Smooth muscle cell (in vitro differentiated cells): Measurements from ENCODE around the gene ATP2B2. TPM values are rescaled to one million over a fixed set of nuclear protein-coding genes. Genes with fewer than 3 reads are reported as not detected.

Source experiments
- DNase-seq: peaks from one replicate; lab custom pipeline; 2025; ENCODE audit not compliant: unreplicated experiment; lab: John Stamatoyannopoulos, UW
- H2AFZ ChIP-seq: fragments of 200-600 bp; sonication (generic); 2 replicates; pipeline ENCODE4 v1.6.0; 2016; ENCODE audit warnings: antibody characterized with exemption, low read depth, mild to moderate bottlenecking
- H3F3A ChIP-seq: fragments of 200-600 bp; sonication (generic); 2 replicates; pipeline ENCODE4 v1.6.0; 2017; ENCODE audit warnings: antibody characterized with exemption, low read depth
- H3K27ac ChIP-seq: fragments of 200-600 bp; sonication (generic); 2 replicates; pipeline ENCODE4 v1.5.1; 2016; ENCODE audit warnings: low read depth, mild to moderate bottlenecking
- H3K27me3 ChIP-seq: fragments of 200-600 bp; sonication (generic); 2 replicates; pipeline ENCODE4 v1.6.1; 2016; ENCODE audit warnings: low read depth, mild to moderate bottlenecking
- H3K36me3 ChIP-seq: fragments of 200-600 bp; sonication (generic); 2 replicates; pipeline ENCODE4 v1.5.1; 2016; ENCODE audit warnings: low read depth
- H3K4me1 ChIP-seq: fragments of 200-600 bp; sonication (generic); 2 replicates; pipeline ENCODE4 v1.5.1; 2016; ENCODE audit warnings: low read depth
- H3K4me2 ChIP-seq: fragments of 200-600 bp; sonication (generic); 2 replicates; pipeline ENCODE4 v1.6.0; 2016; ENCODE audit warnings: mild to moderate bottlenecking
- H3K4me3 ChIP-seq: fragments of 200-600 bp; sonication (generic); 2 replicates; pipeline ENCODE4 v1.5.1; 2016; ENCODE audit warnings: mild to moderate bottlenecking
- H3K79me2 ChIP-seq: fragments of 200-600 bp; sonication (generic); 2 replicates; pipeline ENCODE4 v1.6.0; 2016; ENCODE audit warnings: low read depth, mild to moderate bottlenecking
- H3K9ac ChIP-seq: fragments of 200-600 bp; sonication (generic); 2 replicates; pipeline ENCODE4 v1.6.0; 2016; ENCODE audit warnings: low read depth
- H3K9me3 ChIP-seq: fragments of 200-600 bp; sonication (generic); replicated peaks from 2 replicates; pipeline ENCODE4 v1.5.1; 2016; ENCODE audit warnings: low read depth
- H4K20me1 ChIP-seq: fragments of 200-600 bp; sonication (generic); 2 replicates; pipeline ENCODE4 v1.6.0; 2016; ENCODE audit warnings: low read depth
- WGBS: methylation state at CpG from one replicate; pipeline ENCODE4 v1.1.7; 2016; ENCODE audit warnings: low lambda C conversion rate; 5-methylcytosine and 5-hydroxymethylcytosine counted together
- polyA plus RNA-seq: library from polyadenylated mRNA; unstranded; fragments of >200 nt; fragmentation: Nextera tagmentation; extraction: Ambion mirVana; gene quantifications from 2 replicates; pipeline ENCODE4 v1.2.1, GENCODE V29; 2016
- total RNA-seq: library from RNA; depleted of rRNA; stranded (reverse); fragments of >200 nt; gene quantifications from 2 replicates; pipeline ENCODE4 v1.2.3, GENCODE V29; 2014
- TF ChIP-seq, protein P1 (sequence below): fragments of 200-600 bp; sonication (generic); IDR thresholded peaks from 2 replicates; pipeline ENCODE4 v1.5.1; 2017; ENCODE audit warnings: borderline replicate concordance, mild to moderate bottlenecking, antibody characterized with exemption; ENCODE audit not compliant: insufficient read depth, poor library complexity, severe bottlenecking

The ATP2B2 gene
- total and polyA plus RNA-seq, 2 experiments from 2014 or later: not detected

DNA sequence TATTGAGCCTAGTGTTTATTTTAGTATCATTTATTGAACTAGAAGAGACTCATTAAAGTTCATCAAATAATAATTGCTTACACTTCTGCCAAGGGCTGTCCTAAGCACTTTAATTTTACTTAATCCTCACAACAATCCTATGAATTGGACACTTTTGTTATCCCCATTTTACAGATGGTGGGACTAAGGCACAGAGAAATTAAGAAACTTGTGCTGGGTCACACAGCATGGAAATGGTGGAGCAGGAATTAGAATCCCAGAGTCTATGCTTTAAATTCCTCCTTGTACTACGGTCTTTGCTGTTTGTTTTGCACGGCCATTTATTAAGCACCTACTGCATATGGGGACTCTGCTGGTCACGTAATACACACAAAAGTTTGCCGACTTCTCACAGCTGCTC is 7.9 kb downstream of the ATP2B2 start:
- H3K36me3 ChIP-seq: no peaks in the 10 kb centered on the region
- no peaks in the 10 kb centered on the region for H3K27me3 ChIP-seq
- H3F3A ChIP-seq: no peaks in the 10 kb centered on the region
- H4K20me1 ChIP-seq: no peaks in the 10 kb centered on the region
- DNase-seq: no peak
- H3K9ac ChIP-seq: no peak overlapping the region
- no peak overlapping the region for H2AFZ ChIP-seq
- H3K4me3 ChIP-seq: no peak overlapping the region
- TF ChIP-seq, protein P1, sequence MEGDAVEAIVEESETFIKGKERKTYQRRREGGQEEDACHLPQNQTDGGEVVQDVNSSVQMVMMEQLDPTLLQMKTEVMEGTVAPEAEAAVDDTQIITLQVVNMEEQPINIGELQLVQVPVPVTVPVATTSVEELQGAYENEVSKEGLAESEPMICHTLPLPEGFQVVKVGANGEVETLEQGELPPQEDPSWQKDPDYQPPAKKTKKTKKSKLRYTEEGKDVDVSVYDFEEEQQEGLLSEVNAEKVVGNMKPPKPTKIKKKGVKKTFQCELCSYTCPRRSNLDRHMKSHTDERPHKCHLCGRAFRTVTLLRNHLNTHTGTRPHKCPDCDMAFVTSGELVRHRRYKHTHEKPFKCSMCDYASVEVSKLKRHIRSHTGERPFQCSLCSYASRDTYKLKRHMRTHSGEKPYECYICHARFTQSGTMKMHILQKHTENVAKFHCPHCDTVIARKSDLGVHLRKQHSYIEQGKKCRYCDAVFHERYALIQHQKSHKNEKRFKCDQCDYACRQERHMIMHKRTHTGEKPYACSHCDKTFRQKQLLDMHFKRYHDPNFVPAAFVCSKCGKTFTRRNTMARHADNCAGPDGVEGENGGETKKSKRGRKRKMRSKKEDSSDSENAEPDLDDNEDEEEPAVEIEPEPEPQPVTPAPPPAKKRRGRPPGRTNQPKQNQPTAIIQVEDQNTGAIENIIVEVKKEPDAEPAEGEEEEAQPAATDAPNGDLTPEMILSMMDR: no peak
- H3K9me3 ChIP-seq: no peaks in the 10 kb centered on the region
- H3K4me2 ChIP-seq: no peak overlapping the region
- H3K4me1 ChIP-seq: no peaks in the 10 kb centered on the region
- no peaks in the 10 kb centered on the region for H3K79me2 ChIP-seq
- no peak overlapping the region for H3K27ac ChIP-seq
- 72% methylated on average over 4 of the region's 4 CpGs for WGBS

DNA sequence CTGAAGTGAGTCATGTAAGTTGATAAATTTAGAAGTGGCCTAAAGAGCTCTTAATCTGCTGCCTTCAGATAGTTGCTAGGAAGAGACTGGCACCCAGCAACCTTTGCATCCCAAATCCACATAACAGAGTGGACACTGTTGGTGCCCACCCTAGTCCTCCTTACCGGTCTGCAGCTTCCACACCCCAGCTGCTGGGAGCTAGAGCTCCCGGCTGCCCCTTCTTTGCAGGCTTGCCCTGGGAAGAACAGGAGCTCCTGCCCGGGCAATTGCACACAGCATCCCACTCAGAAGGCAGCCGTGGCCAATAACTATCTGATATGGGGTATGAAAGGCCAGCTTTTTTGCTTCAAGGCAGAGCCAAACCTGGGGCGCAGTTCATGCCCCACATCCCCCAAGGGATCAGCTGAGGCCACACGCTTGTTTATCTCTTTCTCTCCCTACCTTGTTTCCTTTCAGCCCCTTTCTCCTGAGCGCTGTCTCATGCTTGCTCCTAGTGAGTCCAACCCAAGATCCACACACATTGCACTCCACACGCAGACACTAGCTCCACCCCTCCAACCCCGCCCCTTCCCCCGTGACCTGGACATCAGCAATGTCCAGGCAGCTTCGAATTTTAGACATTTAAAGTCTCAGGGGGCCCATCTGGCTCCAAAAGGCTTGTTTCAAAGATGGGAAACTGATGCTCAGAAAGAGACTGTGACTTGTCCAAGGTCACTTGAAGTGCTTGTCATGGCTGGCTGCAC is 9.1 kb downstream of the ATP2B2 start:
- H3K4me2 ChIP-seq: no peak overlapping the region
- no peaks in the 10 kb centered on the region for H3K4me1 ChIP-seq
- H2AFZ ChIP-seq: no peak overlapping the region
- no peaks in the 10 kb centered on the region for H3K79me2 ChIP-seq
- H3K4me3 ChIP-seq: no peak overlapping the region
- peaks cover 4% of the 10 kb centered on the region for H3K27me3 ChIP-seq
- H3K27ac ChIP-seq: no peak overlapping the region
- TF ChIP-seq, protein P1: no peak
- no peaks in the 10 kb centered on the region for H4K20me1 ChIP-seq
- H3K9me3 ChIP-seq: no peaks in the 10 kb centered on the region
- H3F3A ChIP-seq: no peaks in the 10 kb centered on the region
- DNase-seq: no peak
- H3K36me3 ChIP-seq: no peaks in the 10 kb centered on the region
- no peak overlapping the region for H3K9ac ChIP-seq
- WGBS: 80% methylated on average over 11 of the region's 11 CpGs

DNA sequence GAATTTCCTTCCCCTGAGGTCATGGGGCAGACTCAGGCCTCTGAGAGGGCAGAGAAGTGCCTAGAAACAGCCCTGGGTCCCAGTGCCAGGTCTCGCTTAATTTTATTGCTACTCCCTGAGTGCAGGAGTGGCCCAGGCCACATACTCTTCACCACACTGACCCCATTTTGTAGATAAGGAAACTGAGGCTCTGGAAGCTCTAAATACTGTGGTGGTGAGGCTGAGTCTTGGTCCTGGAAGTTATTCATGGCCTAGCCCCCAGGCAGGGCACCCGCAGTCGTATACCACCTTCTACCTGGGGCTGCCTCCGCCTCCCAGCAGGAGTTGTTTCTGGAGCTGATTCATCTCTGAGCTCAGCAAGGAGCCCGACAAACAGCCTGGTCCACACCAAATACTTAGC is 9.8 kb downstream of the ATP2B2 start:
- Histone ChIP-seq H3K79me2 (no peaks in the 10 kb centered on the region), H3K27ac (no peak overlapping the region), H3F3A (no peaks in the 10 kb centered on the region), H4K20me1 (no peaks in the 10 kb centered on the region), H3K27me3 (peaks cover 4% of the 10 kb centered on the region), H2AFZ (no peak overlapping the region), H3K9me3 (no peaks in the 10 kb centered on the region), H3K4me3 (no peak overlapping the region), H3K9ac (no peak overlapping the region), H3K4me1 (no peaks in the 10 kb centered on the region), H3K36me3 (no peaks in the 10 kb centered on the region), H3K4me2 (no peak overlapping the region)
- WGBS: 65% methylated on average over 5 of the region's 5 CpGs
- TF ChIP-seq, protein P1: no peak
- DNase-seq: no peak

DNA sequence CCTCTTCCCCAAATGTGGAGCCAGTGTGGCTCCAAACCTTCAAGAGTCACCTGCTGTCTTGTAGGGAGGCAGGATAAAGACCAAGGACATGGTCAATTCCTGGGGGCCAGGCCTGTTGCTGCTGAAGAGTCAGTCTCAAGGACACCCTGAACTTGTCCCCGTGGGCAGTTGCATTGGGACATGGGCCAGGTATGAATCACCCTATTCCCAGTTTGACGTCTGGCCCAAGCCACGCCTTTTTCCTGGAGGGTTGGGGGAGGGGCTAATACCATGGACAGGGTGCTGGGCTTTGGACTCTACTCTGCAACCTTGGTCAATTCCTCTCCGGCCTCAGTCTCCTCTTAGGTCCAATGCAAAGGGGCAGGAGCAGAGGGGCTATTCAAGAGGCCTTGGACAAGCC is 10.4 kb downstream of the ATP2B2 start:
- Histone ChIP-seq H3K36me3 (no peaks in the 10 kb centered on the region), H2AFZ (no peak overlapping the region), H3K4me1 (no peaks in the 10 kb centered on the region), H3K4me3 (no peak overlapping the region), H3K79me2 (no peaks in the 10 kb centered on the region), H3K27me3 (peaks cover 4% of the 10 kb centered on the region), H3K9me3 (no peaks in the 10 kb centered on the region), H3K4me2 (no peak overlapping the region), H4K20me1 (no peaks in the 10 kb centered on the region), H3F3A (no peaks in the 10 kb centered on the region), H3K27ac (no peak overlapping the region), H3K9ac (no peak overlapping the region)
- TF ChIP-seq, protein P1: no peak
- no peak for DNase-seq
- WGBS: 38% methylated on average over 4 of the region's 4 CpGs
